MCF 10A (cell line): Measurements from ENCODE around the gene RERG. TPM values are rescaled to one million over a fixed set of nuclear protein-coding genes. Genes with fewer than 3 reads are reported as not detected.

ENCODE experiments used
- BruUV-seq: library from RNA; stranded (reverse); fragments of 400-500 nt; replicated peaks from 2 replicates; lab custom pipeline; 2021; lab: Mats Ljungman, UMichigan
- CTCF ChIA-PET: fragments of 300-600 bp; sonication (Branson Sonifier 250); formaldehyde crosslinking; extraction: SDS; loops from one replicate; lab custom pipeline; 2021; ENCODE audit warnings: antibody characterized with exemption, inconsistent platforms; lab: Yijun Ruan, JAX
- POLR2A ChIA-PET: fragments of 300-600, 350-650 bp; sonication (Branson Sonifier 250); formaldehyde crosslinking; extraction: SDS; loops from one replicate; lab custom pipeline; 2020; ENCODE audit warnings: antibody characterized with exemption, inconsistent platforms; lab: Yijun Ruan, JAX
- DNase-seq: peaks from one replicate; pipeline ENCODE4 v3.0.0-alpha.2; 2018; ENCODE audit not compliant: unreplicated experiment
- H3K27ac Mint-ChIP-seq: one replicate; pipeline ENCODE4 v1.8.0; 2022; ENCODE audit warnings: mild to moderate bottlenecking, low read depth, mixed read lengths; ENCODE audit not compliant: unreplicated experiment
- H3K27me3 Mint-ChIP-seq: one replicate; pipeline ENCODE4 v1.8.0; 2022; ENCODE audit warnings: mixed read lengths; ENCODE audit not compliant: insufficient read depth, unreplicated experiment
- H3K36me3 Mint-ChIP-seq: one replicate; pipeline ENCODE4 v1.8.0; 2022; ENCODE audit warnings: mild to moderate bottlenecking, moderate library complexity, mixed read lengths; ENCODE audit not compliant: insufficient read depth, unreplicated experiment
- H3K4me1 Mint-ChIP-seq: one replicate; pipeline ENCODE4 v1.8.0; 2022; ENCODE audit warnings: mixed read lengths; ENCODE audit not compliant: insufficient read depth, unreplicated experiment
- H3K4me3 Mint-ChIP-seq: one replicate; pipeline ENCODE4 v1.8.0; 2022; ENCODE audit warnings: mild to moderate bottlenecking, moderate library complexity, mixed read lengths; ENCODE audit not compliant: unreplicated experiment
- H3K9me3 Mint-ChIP-seq: one replicate; pipeline ENCODE4 v1.8.0; 2022; ENCODE audit warnings: mixed read lengths; ENCODE audit not compliant: unreplicated experiment
- intact Hi-C: fragments of 100-400 bp; cut with micrococcal nuclease; formaldehyde crosslinking; loops from 2 replicates; pipeline ENCODE4 v1.14.1; 2022
- total RNA-seq: library from RNA; stranded (reverse); gene quantifications from 2 replicates; pipeline ENCODE4 v1.2.3, GENCODE V29; 2022
- TF ChIP-seq, protein P1 (sequence below): fragments of 200-600 bp; IDR thresholded peaks from one replicate; pipeline ENCODE4 v1.8.0; 2022; ENCODE audit warnings: antibody characterized with exemption, mild to moderate bottlenecking; ENCODE audit not compliant: unreplicated experiment

RERG gene
- total RNA-seq, 1 experiment from 2014 or later = 16.5 TPM

DNA sequence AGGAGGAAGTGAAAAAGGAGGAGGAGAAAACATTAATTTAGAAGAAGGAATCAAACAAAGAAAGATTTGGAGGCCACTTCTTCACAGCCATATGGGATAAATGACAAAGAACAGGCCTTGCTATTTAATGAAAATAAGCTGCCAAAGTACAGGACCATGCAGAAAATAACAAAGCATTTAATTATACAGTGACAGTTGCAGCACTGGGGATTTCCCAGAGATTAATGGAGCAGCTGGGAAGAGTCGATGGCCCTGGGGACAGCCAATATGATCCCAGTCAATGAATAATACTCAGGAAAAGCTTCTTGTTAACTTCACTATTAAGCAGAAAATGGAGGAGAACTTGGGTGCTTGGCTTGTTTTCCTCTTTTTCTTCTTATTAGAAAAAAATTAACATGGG is 34.6 kb downstream of the RERG start:
- Mint-ChIP-seq H3K36me3 (no peaks in the 10 kb centered on the region), H3K4me3 (no peak overlapping the region), H3K27ac (no peak overlapping the region), H3K9me3 (no peaks in the 10 kb centered on the region), H3K4me1 (peaks cover 9% of the 10 kb centered on the region), H3K27me3 (no peaks in the 10 kb centered on the region)
- no peak for DNase-seq
- ChIA-PET POLR2A (no interaction called here), CTCF (interaction anchor here (0.7 to 2.4 kb wide), 4 partner anchors 8 to 156 kb away, joined by 3 to 10 read pairs (median 4); partner anchors contain the start of gene RERG)
- no TSS peak for BruUV-seq
- TF ChIP-seq, protein P1, sequence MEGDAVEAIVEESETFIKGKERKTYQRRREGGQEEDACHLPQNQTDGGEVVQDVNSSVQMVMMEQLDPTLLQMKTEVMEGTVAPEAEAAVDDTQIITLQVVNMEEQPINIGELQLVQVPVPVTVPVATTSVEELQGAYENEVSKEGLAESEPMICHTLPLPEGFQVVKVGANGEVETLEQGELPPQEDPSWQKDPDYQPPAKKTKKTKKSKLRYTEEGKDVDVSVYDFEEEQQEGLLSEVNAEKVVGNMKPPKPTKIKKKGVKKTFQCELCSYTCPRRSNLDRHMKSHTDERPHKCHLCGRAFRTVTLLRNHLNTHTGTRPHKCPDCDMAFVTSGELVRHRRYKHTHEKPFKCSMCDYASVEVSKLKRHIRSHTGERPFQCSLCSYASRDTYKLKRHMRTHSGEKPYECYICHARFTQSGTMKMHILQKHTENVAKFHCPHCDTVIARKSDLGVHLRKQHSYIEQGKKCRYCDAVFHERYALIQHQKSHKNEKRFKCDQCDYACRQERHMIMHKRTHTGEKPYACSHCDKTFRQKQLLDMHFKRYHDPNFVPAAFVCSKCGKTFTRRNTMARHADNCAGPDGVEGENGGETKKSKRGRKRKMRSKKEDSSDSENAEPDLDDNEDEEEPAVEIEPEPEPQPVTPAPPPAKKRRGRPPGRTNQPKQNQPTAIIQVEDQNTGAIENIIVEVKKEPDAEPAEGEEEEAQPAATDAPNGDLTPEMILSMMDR = no peak
- intact Hi-C loops = no loop called here

DNA sequence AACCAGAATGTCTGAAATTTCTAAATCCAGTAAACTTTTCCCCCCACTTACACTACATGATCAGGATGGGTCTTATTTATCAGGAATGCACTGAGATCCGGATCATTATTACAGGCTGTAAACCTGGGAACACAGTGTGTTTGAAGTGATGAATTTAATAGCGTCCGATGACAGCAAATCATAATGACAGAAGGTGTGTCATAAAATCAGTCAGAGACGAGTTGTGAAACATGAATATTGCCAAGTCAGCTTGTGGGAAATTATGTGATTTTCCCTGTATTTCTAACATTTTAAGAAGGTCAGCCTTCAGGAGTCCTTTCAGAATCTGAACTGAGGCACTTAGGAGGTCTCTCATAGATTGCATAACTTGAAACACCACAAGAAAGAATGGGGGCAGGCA is 36.7 kb downstream of the RERG start:
- H3K4me1 Mint-ChIP-seq = peaks cover 17% of the 10 kb centered on the region
- no peak overlapping the region for H3K4me3 Mint-ChIP-seq
- no peaks in the 10 kb centered on the region for H3K36me3 Mint-ChIP-seq
- H3K27me3 Mint-ChIP-seq = no peaks in the 10 kb centered on the region
- no peak overlapping the region for H3K27ac Mint-ChIP-seq
- BruUV-seq = no TSS peak
- ChIA-PET CTCF (interaction anchor here (1.4 kb wide), 1 partner anchor 37 kb away, joined by 3 read pairs; the partner anchor contains the start of gene RERG), POLR2A (interaction anchor here (0.8 to 1.1 kb wide), 3 partner anchors 11 to 29 kb away, joined by 3 to 5 read pairs (median 4); no protein-coding TSS in a partner anchor)
- intact Hi-C loops = no loop called here
- DNase-seq = no peak
- TF ChIP-seq, protein P1 = no peak
- H3K9me3 Mint-ChIP-seq = no peaks in the 10 kb centered on the region

DNA sequence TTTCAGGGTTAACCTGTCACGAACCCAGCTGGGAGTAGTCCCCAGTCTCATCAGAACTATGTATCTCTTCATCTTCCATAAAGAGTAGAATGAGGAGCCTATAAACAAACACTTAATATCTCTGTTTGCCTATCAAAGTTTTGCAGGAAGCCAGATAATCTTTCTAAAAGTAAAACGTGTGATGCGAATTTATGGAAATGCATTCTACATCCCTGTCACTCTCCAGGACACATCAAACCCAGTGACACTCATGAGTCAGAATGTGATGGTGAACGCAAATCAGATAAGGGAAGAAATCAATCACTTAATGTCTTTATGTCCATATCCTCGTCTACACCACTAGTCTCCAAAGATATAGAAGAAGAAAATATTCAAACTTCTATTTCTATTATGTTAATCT is 37.4 kb downstream of the RERG start:
- intact Hi-C loops = no loop called here
- TF ChIP-seq, protein P1 = no peak
- no peak overlapping the region for H3K27ac Mint-ChIP-seq
- no peaks in the 10 kb centered on the region for H3K27me3 Mint-ChIP-seq
- DNase-seq = no peak
- CTCF ChIA-PET = interaction anchor here (2.4 kb wide), 1 partner anchor 37 kb away, joined by 11 read pairs; the partner anchor contains the start of gene RERG
- BruUV-seq = no TSS peak
- H3K9me3 Mint-ChIP-seq = no peaks in the 10 kb centered on the region
- peaks cover 17% of the 10 kb centered on the region for H3K4me1 Mint-ChIP-seq
- no peaks in the 10 kb centered on the region for H3K36me3 Mint-ChIP-seq
- H3K4me3 Mint-ChIP-seq = no peak overlapping the region
- POLR2A ChIA-PET = interaction anchor here (0.6 to 1.0 kb wide), 3 partner anchors 8 to 602 kb away, joined by 3 to 4 read pairs (median 3); no protein-coding TSS in a partner anchor

DNA sequence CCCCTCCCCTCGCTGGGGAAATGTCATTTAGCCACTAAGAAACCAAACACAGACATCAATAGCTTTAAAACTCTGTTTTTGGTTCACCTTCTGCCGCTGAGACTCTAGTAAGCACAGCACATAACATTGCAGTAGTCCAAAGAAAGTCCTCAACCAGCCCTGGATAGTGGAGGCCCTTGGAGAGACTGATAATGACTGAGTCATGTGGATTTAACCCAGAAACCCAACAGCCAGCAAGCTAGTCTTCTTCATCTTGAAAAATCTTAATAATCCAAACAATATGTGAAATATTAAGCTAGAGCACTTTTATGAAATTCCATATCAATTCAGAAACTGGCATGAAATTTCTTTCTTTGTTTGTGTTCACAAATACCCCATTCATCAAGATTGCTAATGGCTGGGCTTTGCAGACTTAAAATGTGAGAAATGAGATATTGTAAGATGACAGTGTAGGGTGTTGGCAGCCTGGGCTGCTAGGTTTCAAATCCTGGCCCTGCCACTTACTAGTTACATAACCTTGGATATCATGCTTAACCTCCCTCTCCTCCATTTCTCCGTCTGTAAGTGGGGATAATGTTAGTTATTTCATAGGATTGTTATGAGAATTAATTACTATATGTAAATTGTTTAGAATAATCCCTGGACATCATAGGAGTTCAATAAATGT is 40.1 kb downstream of the RERG start:
- Mint-ChIP-seq H3K9me3 (no peaks in the 10 kb centered on the region), H3K4me3 (no peak overlapping the region), H3K27ac (no peak overlapping the region), H3K4me1 (peaks cover 11% of the 10 kb centered on the region), H3K27me3 (no peaks in the 10 kb centered on the region), H3K36me3 (peaks cover 4% of the 10 kb centered on the region)
- intact Hi-C loops = no loop called here
- no peak for DNase-seq
- no TSS peak for BruUV-seq
- CTCF ChIA-PET = interaction anchor here (0.6 to 2.0 kb wide), 8 partner anchors 12 to 996 kb away, joined by 3 to 12 read pairs (median 3); partner anchors contain the start of gene RERG
- TF ChIP-seq, protein P1 = no peak
- POLR2A ChIA-PET = interaction anchor here (0.9 to 1.4 kb wide), 2 partner anchors 8 to 19 kb away, joined by 3 to 5 read pairs; no protein-coding TSS in a partner anchor
